Endometrium (tissue), 2 donors: Measurements from ENCODE around the gene TSR2.
"Not testable (repeated sequence)": the region's sequence is repeated elsewhere in the genome, so short reads cannot be mapped to it uniquely, and the experiment has no call there.

Experiments
- FAIRE-seq: peaks from 2 replicates; lab custom pipeline; 2012; peaks lifted over from hg19 to GRCh38; lab: Jason Lieb, UNC
- donor health status: control.
- donor health status: control.

Gene TSR2

DNA sequence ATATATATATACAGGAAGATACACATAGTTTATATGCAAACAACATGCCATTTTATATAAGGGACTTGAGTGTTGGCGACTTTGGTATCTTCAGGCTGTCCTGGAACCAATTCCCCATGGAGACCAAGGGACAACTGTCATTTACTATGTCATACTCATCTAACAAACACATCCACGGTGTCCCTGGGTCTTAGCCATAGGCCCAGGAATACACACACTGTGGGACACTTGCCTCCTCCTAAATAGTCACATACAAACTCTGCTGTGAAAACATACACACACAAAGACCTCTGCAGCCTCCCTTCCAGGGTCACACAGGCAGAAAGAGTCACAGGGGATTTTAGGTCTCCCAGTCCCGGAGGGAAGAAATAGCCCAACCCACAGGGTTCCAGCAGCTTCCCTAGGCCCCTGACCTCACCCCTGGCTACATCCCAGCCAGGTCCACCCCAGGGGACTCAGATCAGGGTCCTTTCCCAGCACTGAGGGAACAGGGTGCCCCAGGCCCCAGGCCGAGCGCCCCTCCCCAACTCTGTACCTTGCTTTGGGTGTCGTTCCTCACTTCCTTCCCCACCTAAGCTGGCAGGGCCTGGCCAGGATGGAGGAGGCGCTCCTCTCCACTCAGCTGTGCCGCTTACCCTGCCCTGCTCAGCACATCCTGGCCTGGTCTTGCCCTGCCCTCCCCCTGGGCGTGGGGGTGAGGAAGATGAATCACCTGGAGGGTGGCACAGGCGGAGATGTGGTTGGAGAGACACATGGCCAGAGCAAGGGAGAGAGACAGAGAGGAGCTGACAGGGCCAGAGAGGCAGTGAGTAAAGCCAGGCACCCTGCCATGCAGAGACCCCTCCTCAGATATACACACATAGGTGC is 34.0 kb downstream of the TSR2 start:
- FAIRE-seq: no peak

GRCh38 chrX:54479136-54480111 is 39.2 kb downstream of the TSR2 start:
- no peak for FAIRE-seq

DNA sequence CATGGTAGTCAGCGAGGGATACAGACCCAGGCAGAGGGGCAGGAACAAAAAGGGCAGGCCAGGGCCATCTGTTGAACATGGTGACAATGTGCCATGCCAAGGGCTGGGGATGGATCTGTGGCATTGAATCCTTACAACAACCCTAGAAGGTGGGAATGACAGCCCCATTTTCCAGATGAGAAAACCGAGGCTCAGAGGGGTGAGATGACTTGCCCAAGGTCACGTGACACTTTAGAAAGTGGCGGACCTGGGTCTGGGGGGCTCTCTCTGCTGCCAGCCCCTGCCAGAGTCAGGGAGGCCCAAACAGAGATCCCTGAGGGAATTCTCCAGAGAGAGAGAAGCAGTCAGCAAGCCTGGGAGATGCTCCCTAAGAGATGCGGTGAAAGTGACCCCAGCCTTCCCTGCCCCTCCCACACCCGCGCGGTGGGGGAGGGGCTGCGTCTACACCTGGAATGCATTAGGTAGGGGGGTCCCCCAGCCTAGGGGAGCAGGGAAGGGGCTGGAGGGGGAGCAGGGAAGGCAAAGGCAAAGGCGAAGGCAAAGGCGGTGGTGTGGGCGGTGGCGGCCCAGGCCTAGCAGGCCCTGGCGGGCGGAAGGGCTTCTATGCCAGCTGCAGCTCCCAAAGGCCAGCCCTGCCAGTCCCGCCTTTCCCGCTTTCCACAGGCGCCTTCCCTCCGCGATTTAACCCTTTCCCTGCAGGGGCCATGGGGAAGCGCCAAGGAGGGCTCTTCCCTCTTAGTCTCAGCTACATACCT is 42.8 kb downstream of the TSR2 start:
- no peak for FAIRE-seq

DNA sequence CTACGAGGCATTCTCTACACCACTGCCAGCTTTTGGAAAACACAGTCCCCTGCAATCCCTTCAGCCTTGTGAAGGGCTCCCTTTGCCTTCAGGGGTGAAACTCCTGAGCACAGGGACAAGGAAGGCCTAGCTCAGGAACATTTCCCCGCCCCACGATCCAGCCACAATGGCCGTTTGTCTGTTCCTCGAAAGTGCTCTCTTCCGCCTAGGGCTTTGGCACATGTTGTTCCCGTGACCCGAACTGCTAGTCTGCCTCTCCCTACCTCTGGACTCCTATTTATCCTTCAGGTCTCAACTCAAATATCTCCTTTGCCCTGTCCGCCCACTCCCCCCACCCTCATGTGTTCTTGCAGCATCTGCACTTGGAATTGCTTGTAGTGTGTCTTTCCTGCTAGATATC is 43.7 kb downstream of the TSR2 start:
- no peak for FAIRE-seq

- FAIRE-seq: no peak
Measured at GRCh38 chrX:54484666-54485065, 44.5 kb downstream of the TSR2 start.

DNA sequence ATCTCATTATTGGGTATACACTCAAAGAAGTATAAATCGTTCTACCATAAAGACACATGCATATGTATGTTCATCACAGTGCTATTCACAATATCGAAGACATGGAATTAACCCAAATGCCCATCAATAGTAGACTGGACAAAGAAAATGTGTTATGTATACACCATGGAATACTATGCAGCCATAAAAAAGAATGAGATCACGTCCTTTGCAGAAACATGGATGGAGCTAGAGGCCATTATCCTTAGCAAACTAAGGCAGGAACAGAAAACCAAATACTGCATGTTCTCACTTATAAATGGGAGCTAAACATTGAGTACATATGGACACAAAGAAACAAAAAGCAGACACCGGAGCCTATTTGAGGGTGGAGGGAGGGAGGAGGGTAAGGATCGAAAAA is 49.6 kb downstream of the TSR2 start:
- not testable (repeated sequence) for FAIRE-seq

DNA sequence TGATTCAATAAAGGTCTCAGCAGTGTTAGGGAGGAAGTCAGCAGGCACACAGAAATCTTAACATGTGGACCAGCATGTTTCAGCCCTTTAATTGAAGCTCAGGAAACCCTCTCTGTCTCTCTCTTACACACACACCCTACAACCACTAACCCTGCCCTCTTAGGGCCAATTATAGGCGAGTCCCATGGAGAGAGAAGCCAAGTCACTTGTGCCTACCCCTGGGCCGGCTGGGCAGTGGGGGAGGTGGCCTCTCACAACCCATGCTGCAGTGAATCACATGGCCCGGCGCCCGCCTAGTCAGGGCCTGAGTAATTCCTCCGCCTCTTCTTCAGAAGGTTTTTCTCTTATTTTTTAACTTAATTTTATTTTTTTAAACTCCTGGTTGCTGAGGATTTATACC is 52.1 kb downstream of the TSR2 start:
- FAIRE-seq: no peak

DNA sequence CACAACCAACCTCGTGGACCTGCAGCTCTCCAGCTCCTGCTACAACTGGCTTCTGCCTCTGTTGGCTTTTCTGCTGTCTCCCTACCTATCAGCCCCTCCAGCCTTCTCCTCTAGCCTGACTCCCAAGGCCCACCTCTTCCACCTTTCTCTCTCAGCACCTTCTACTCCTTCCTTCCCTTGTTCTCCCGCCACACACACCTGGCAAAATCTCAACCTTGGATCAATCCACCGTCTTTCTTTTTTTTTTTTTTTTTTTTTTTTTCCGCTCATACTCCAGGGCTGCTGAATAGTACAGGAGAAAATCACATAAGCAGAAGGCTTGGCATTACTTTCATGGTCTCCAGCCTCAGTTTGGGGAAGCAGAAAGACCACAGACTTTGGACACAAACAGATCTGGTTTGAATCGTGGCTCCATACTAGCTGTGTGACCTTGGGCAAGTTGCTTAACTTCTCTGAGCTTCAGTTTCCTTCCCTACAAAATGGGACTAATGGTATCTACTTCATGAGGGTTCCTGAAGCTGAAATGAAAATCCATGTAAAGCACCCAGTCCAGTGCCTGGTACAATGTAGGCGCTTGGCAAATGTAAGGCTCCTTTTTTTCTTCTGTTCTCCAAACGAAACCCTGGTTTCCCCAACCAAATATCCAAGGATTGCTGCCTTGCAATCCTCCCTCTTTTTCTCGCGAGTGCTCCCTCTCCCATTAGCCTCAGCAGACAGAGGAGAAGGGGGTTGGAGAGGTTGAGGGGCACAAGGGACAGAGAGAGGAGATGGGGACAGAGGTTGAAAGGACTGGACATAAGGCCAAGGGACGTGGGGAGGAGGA is 54.2 kb downstream of the TSR2 start:
- no peak for FAIRE-seq
